GM12801 (cell line): ENCODE data around the gene BNIP3.

Source experiments
- CTCF ChIP-seq: IDR thresholded peaks from one replicate; pipeline ENCODE4 v1.5.1; 2011; ENCODE audit warnings: control low read depth; ENCODE audit not compliant: insufficient read length; ENCODE audit errors: extremely low read depth

The BNIP3 gene

GRCh38 chr10:131963811-131964210, 17.9 kb downstream of the BNIP3 start:
- TF ChIP-seq CTCF = no peak

GRCh38 chr10:131963350-131963749, 18.4 kb downstream of the BNIP3 start:
- TF ChIP-seq CTCF = no peak

- TF ChIP-seq CTCF = no peak
These were observed 19.7 kb downstream of the BNIP3 start for GRCh38 chr10:131961777-131962662.

DNA sequence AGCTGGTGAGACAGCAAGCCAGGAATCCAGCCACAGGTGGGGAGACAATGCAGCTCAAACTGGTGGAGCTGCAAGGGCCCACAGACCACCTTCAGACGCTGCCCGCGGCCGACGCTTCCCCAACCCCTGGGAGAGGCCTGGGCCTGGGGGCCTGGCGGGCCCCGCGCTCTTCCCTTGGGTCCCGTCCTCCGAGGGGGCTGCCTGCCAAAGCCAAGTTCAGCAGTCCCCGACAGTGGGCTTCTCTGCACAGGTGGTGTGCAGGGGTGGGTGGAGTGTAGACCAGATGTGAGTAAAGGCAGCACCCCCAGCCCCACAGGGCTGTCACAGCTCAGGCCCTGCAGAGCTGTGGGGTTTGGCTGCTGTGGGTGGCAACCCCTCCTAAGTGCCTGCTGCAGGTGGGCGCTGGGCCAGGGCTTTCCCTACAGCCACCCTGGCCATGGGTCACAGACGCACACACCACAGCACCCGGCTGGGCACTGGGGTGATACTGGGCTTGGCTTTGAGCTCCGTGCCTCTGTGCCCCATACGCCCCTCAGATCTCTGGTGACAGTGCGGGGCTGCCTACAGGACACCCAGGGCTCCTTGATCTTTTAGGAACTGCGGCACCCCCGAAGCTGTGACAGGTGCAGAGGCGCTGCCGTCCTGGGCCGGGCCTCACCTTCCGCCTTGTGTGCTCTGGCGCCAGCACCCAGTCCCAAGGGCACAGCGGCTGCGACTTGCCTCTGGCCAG, 20.5 kb downstream of the BNIP3 start:
- no peak for TF ChIP-seq CTCF

DNA sequence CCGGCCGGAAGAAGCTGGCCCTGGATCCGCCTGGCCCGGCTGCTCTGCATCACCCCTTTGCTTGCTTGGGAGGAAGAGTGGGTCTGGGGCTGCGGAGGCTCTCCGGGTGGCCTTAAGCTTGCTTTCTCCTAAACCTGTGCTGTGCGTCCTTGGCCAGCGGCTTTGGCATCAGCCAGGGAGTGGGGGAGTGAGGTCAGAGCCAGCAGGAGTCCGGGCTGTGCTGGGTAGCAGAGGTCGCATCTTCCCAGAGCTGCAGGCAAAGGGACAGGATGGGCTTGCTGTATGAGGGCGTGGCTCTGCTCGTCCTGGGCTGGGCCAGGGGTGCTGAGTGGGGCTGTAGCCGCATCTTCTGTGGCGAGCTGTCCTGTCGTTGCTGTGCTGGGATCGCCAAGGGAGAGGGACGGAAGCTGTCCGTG, 21.1 kb downstream of the BNIP3 start:
- TF ChIP-seq CTCF = no peak

GRCh38 chr10:131959841-131960240, 21.9 kb downstream of the BNIP3 start:
- TF ChIP-seq CTCF = no peak

- TF ChIP-seq CTCF = no peak
These were observed 26.0 kb downstream of the BNIP3 start for GRCh38 chr10:131955591-131956340.
